ENCODE measurements around the gene JAKMIP3.

JAKMIP3 gene

GRCh38 chr10:132113766-132114365, 48.1 kb downstream of the JAKMIP3 start:
- H3K36me3 ChIP-seq (ENCODE audit: control insufficient read depth in 2 of 2, insufficient read depth in 1 of 2, low read length in 2 of 2) = no peaks in the 10 kb centered on the region
- CTCF ChIA-PET = interaction anchor here (0.9 kb wide), 1 partner anchor 228 kb away, joined by 3 read pairs; no protein-coding TSS in a partner anchor
- POLR2A ChIA-PET = no interaction called here
- no peaks in the 10 kb centered on the region for H3K9me3 ChIP-seq (ENCODE audit: control insufficient read depth, insufficient read depth, low read depth, low read length)
- no peak overlapping the region for H3K4me3 ChIP-seq (ENCODE audit: low read depth, low read length)
- H3K4me1 ChIP-seq (ENCODE audit: control insufficient read depth, insufficient read depth, low read length) = no peaks in the 10 kb centered on the region
- no peak overlapping the region for H3K27ac ChIP-seq (ENCODE audit: extremely low read depth, low read depth, low read length)
- TF ChIP-seq ZFP69B (tag by site-specific recombination; IDR thresholded peaks at IDR 0.05) = no peak
- no peak for TF ChIP-seq ZNF19 (tag by site-specific recombination; IDR thresholded peaks at IDR 0.05; ENCODE audit: low read depth)
- no peak for TF ChIP-seq PBX3 (CRISPR knock-in tag; IDR thresholded peaks at IDR 0.05)
- TF ChIP-seq ZNF777 (tag by site-specific recombination; IDR thresholded peaks at IDR 0.05; ENCODE audit: borderline replicate concordance) = no peak
- TF ChIP-seq MYNN (tag by site-specific recombination; IDR thresholded peaks at IDR 0.05; ENCODE audit: borderline replicate concordance) = no peak
- TF ChIP-seq OSR2 (tag by site-specific recombination; IDR thresholded peaks at IDR 0.05) = no peak
- TF ChIP-seq ZNF426 (tag by site-specific recombination; IDR thresholded peaks at IDR 0.05) = no peak
- TF ChIP-seq SCRT1 (tag by site-specific recombination; IDR thresholded peaks at IDR 0.05; ENCODE audit: borderline replicate concordance) = no peak
- TF ChIP-seq, protein P1, sequence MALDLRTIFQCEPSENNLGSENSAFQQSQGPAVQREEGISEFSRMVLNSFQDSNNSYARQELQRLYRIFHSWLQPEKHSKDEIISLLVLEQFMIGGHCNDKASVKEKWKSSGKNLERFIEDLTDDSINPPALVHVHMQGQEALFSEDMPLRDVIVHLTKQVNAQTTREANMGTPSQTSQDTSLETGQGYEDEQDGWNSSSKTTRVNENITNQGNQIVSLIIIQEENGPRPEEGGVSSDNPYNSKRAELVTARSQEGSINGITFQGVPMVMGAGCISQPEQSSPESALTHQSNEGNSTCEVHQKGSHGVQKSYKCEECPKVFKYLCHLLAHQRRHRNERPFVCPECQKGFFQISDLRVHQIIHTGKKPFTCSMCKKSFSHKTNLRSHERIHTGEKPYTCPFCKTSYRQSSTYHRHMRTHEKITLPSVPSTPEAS (tag by site-specific recombination; IDR thresholded peaks at IDR 0.05) = no peak

GRCh38 chr10:132114953-132115520, 49.3 kb downstream of the JAKMIP3 start:
- Histone ChIP-seq H3K4me3 (ENCODE audit: low read depth, low read length) (no peak overlapping the region), H3K27ac (ENCODE audit: extremely low read depth, low read depth, low read length) (no peak overlapping the region), H3K4me1 (ENCODE audit: control insufficient read depth, insufficient read depth, low read length) (no peaks in the 10 kb centered on the region), H3K9me3 (ENCODE audit: control insufficient read depth, insufficient read depth, low read depth, low read length) (no peaks in the 10 kb centered on the region), H3K36me3 (ENCODE audit: control insufficient read depth in 2 of 2, insufficient read depth in 1 of 2, low read length in 2 of 2) (no peaks in the 10 kb centered on the region)
- ChIA-PET CTCF (no interaction called here), POLR2A (no interaction called here)
- TF ChIP-seq ZNF704 (tag by site-specific recombination; IDR thresholded peaks at IDR 0.05) (no peak), ZNF561 (tag by site-specific recombination; IDR thresholded peaks at IDR 0.05; ENCODE audit: borderline replicate concordance) (no peak), ZNF501 (tag by site-specific recombination; IDR thresholded peaks at IDR 0.05) (no peak), ZNF449 (tag by site-specific recombination; IDR thresholded peaks at IDR 0.05) (no peak), MYNN (tag by site-specific recombination; IDR thresholded peaks at IDR 0.05; ENCODE audit: borderline replicate concordance) (no peak), ZBTB49 (tag by site-specific recombination; IDR thresholded peaks at IDR 0.05; ENCODE audit: low read depth) (no peak)
- TF ChIP-seq, protein P2, sequence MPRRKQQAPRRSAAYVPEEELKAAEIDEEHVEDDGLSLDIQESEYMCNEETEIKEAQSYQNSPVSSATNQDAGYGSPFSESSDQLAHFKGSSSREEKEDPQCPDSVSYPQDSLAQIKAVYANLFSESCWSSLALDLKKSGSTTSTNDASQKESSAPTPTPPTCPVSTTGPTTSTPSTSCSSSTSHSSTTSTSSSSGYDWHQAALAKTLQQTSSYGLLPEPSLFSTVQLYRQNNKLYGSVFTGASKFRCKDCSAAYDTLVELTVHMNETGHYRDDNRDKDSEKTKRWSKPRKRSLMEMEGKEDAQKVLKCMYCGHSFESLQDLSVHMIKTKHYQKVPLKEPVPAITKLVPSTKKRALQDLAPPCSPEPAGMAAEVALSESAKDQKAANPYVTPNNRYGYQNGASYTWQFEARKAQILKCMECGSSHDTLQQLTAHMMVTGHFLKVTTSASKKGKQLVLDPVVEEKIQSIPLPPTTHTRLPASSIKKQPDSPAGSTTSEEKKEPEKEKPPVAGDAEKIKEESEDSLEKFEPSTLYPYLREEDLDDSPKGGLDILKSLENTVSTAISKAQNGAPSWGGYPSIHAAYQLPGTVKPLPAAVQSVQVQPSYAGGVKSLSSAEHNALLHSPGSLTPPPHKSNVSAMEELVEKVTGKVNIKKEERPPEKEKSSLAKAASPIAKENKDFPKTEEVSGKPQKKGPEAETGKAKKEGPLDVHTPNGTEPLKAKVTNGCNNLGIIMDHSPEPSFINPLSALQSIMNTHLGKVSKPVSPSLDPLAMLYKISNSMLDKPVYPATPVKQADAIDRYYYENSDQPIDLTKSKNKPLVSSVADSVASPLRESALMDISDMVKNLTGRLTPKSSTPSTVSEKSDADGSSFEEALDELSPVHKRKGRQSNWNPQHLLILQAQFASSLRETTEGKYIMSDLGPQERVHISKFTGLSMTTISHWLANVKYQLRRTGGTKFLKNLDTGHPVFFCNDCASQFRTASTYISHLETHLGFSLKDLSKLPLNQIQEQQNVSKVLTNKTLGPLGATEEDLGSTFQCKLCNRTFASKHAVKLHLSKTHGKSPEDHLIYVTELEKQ (tag by site-specific recombination; IDR thresholded peaks at IDR 0.05; ENCODE audit: borderline replicate concordance) = no peak

Data from HEK293 (cell line).